Stimulated activated CD8-positive, alpha-beta memory T cell treated with anti-CD3 and anti-CD28 coated beads, Interleukin-4, amount 100 ng/mL, for 4 hours (primary cell): Measurements from ENCODE around the gene PEX5L.

Experiments
- DNase-seq, 2 donors: peaks; one replicate each; pipeline ENCODE4 v3.0.0-alpha.2; 2020; ENCODE audit warnings: low read depth in 2 of 2, low spot score in 1 of 2

Gene PEX5L

DNA sequence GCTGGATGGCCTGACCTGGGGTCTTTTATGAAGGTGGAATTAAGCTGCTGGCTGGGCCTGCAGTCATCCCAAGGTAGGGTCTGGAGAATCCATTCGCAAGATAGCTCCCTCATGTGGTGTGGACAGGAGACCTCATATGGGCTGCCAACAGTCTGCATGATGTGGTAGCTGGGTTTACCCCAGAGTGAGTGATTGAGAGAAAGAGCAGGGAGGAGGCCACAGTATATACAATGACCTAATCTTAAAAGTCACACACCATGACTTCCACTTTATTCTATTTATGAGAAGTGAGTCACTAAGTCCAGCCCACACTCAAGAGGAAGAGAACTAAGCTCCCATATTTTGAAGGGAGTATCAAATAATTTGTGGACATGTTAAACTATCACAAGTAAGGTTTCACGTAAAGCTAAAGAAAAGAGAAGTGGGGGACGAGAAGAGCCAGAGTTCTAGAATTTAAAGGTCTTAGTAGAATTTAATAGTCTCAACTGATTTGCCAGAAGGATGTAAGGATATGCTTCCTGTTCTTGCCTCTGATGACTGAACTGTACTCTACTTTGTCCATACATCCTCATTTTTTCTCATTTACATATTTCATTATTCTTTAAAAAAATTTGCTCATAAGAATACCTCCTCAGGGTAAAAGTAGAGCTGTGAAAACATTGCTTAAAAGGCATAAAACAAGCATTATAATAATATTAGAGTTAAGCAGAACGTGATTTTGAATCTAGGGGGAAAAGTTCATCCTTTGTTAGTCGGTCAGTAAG, 184.4 kb downstream of the PEX5L start:
- DNase-seq: no peak

DNA sequence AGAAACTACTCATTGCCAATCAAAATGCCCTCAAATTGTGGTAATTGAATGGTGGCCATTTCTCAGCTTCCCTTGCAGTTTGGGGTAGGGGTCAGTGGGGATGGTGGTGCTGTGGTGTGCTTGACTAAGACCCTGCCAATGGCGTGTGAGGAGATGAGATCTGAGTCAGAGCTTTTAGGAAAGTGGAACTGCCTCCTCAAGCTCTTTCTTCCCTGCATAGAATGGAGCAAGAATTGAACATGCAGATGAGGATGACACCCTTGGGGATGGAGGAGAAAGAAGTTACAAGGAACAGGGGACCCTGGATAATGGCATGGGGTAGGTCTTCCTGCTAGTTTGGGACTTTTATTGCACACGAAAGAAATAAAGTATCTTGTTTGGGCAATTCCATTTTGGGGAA, 188.0 kb downstream of the PEX5L start:
- no peak for DNase-seq

DNA sequence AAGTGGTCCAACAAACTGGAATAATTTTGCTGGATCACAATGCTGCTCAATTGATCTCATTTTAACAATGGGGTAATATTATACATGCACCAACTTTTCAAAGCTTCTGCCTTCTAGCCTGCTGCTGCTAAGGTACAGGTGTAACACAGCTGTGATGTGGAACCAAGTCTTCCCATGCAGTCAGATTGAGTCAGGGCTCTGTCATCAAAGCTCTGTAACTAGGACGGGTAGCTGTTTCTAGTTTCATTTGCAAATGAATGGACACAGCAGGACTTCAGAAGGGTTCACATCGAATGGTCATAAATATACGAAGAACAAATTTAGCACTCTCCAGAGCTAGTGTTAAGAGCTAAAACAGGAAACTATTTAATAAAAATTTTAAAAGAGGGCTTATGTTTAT, 194.7 kb downstream of the PEX5L start:
- no peak for DNase-seq

DNA sequence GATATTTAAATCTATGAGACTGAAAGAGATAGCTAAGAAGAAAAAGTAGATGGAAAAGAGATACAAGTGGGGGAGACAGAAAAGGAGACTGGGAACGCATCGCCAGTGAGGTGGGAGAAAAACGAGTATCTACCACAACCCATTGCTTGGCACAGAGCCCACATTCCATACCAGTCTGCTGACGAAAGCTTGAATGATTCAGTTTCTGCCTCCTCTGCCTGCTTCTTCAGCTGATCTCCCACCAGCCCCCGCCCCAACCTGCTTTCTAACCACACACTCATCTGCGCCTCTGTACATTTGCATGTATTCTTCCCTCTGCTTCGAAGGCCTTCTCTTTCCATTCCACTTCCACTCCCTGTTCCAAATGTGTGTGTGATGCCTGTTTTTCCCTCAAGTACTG, 195.8 kb downstream of the PEX5L start:
- no peak for DNase-seq

DNA sequence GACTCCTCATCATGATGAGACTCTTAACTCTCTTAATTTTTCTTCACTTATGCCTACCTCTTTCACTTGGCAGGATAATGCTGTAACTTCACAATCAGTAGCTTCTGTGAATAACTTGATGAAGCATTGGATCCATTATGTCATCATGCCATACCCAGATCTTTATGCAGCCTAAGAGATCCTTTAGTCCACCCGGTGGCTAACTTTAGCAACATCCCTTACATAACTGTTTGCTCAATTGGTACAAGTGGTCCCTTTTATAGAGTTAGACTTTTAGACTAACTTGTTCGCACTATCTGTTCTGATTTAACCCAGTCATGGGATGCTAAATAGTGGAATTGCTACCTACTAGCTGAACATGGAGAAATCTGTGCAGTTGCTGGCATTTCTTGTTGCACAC, 199.4 kb downstream of the PEX5L start:
- DNase-seq: no peak

DNA sequence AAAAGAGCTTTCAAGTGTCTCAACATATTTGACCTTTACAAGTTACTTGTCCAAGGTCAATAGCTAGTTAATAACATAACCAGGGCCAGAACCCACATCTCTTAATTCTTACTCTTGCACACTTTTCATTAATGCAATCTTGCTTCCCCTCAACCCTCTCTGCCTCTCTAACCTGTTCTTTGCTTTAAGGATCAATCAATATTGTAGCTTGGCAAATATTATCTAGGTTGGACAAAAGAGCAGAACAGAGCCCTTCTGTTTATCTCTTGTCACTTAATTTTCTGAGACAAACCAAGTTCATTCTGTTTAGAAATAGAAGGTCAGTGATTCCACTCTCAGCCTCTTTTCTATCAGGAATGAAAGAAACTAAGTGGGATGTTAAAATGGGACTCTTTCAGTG, 203.4 kb downstream of the PEX5L start:
- no peak for DNase-seq

DNA sequence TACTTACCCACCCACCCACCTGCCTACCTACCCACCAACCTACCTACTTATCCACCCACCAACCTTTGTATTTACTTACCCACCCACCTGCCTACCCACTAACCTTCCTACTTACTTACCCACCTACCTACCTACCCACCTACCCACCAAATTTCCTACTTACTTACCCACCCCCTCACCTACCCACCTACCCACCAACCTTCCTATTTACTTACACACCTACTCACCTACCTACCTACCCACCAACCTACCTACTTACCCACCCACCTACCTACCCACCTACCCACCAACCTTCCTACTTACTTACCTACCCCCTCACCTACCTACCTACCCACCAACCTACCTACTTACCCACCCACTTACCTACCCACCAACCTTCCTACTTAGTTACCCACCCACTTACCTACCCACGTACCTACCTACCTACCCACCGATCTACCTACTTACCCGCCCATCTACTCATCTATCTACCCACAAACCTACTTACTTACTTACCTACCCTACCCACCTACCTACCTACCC, 204.3 kb downstream of the PEX5L start:
- no peak for DNase-seq

DNA sequence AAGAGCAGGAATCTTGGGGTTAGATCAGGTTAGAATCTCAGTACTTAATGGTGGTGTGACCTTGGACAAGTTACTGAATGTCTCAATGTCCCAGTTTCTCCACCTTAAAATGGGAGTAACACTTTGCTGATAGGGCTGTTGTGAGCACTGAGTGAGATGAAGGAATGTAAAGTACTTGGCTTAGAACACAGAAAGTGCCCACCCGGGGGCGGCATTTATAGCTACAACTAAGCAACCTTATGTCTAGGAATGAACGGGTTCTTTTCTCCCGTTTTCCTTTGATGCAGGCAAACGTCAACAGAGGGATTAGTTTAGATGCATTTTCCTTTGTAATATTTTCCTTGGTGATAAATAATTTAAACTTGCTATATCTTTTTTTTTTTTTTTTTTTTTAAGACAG, 207.3 kb downstream of the PEX5L start:
- DNase-seq: no peak

DNA sequence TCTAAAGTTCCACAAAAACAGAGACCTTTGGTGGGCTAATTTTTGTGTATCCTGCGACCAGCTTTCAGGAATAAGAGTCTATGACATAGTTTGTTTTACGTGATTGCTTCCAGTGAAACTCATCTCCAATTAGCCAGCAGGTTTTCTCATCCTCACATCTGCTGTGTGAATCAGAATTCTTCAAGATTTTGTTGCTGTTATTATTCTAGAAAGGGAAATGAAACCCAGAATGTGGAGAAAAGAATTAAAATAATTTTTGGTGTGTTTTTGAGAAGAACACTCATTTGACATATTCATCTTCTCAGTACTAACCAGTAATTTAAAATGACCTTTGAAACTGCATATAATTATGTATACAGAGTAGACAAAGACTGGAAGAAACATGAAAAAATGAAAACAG, 208.0 kb downstream of the PEX5L start:
- no peak for DNase-seq

DNA sequence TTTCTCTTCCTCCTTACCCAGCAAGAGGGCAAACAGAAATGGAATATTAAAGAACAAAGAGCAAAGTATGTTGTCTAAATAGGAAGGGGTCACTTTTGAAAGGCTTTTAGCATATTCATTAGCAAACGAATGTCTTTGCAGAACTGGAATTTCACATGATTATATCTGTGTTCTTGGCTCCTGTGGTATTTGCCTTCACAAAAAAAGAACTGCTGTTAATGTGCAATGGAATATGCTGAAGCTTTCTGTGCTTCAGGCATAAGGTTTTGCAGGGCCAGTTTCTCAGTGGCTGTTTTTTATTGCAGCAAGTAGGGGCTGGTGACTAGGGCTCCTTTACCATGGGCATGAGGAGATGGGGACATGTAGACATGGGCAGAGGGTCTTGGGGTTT, 210.5 kb downstream of the PEX5L start:
- no peak for DNase-seq

DNA sequence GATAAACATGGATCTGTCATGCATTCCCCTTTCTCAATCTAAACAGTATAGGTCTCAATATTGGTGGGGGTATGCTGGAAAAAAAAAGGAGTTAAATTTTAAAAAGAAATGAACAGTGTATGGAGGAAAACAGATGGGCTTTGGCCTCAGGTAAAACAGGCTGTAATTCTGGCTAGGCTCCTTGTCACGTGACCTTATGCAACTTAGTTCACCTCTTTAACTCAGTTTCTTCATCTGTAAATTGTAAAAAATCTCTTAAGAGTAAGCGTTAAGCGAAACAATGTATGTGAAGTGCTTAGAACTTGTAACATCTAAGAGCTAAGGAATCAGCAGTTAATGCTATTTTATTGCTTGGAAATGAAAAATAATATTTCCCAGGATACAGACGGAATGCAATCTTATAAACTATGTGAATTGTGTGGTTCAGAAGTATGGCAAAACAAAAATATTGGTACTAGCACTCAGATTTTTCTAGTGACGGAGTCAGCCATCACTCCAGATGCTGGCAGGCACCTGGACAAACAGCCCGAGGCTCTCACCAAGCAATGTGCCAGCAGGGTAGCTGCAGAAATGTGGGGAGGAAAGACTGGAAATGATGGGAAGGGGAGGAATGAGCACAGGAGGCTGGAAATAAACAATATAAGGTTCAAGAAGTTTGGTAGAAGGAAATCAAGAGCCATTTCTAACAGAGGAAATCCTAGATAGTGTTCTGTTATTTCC, 211.1 kb downstream of the PEX5L start:
- no peak for DNase-seq

DNA sequence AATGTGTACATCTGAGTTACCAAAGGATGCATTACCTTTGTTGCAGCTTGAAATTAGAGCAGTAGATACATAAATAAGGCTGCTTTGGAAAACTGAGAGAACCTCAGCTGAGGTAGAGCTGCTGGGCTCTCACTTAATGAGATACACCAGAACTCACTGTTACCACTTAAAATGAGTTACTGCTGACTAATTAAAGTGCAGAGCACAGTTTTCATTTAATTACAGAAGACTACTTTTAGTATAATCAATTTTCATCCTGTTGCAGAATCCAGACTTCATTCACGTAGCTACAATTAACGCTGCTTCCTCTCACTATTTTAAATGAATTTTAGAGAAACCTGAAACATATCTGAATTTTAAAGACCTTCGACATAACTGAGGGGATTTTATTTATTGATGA, 214.4 kb downstream of the PEX5L start:
- no peak for DNase-seq

DNA sequence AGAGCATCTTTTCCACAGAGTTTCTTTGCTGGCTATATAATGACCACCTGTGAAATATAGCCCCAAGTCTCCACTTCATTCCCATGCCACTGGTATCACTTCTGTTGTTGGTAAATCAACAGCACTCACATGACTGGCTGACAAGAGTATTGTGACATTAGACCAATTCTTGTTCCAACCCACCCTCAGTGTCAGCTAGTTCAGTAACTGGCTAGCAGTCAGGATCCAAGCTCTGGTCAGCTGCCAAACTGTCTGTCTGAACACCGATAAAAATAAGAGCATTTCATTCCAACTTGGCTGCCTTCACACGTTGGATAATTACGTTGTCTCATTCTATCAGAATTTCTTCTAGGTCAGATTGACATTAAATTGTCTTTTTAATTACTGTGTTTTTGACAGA, 217.4 kb downstream of the PEX5L start:
- DNase-seq: no peak

DNA sequence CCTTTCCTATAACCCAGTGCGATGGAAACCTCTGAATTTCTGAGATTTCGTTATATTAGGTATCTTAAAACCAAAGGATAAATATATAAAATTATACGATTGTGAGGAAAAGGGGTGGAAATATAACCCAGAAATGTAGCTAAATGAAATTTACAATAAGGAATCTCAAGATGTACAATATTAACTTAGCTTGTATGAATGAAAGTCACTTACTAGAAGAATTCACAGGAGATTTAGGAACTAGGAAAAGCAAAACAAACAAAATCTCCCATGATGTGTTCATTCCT, 224.7 kb downstream of the PEX5L start:
- DNase-seq: no peak

DNA sequence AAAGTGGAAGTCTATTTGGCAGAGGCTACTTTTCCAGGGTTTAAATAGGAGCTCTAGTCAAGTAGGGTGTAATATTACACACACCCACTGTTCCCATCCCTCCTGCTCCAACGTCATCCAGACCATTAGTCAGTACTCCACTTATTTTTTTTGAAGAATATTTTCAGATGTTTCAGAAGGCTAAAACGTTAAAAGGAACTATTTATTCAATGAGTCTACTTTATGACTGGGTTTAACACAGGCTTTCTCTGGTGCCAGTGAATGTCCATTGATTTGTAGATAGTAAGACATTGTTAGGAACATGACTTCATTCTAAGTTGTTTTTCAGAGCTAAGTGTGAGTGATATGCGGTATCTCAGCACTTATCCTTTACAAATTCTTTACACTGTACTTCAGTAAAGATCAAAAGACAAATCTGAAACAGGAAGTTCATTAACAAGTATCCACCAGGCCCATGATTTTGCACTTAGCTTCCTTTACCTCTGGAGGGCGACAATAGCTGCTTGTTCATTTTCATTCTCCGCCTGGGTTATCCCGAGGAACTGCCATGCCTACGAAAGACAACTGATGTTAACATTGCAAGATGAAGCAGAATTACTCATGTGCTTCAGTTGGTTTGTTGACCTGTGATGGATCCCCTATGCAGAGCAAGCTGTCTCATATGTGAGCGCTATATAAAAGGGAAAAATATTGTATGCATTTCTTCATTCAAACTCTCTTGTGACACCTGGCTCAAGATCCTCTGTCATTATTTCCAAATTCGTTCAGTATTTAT, 225.2 kb downstream of the PEX5L start:
- no peak for DNase-seq

DNA sequence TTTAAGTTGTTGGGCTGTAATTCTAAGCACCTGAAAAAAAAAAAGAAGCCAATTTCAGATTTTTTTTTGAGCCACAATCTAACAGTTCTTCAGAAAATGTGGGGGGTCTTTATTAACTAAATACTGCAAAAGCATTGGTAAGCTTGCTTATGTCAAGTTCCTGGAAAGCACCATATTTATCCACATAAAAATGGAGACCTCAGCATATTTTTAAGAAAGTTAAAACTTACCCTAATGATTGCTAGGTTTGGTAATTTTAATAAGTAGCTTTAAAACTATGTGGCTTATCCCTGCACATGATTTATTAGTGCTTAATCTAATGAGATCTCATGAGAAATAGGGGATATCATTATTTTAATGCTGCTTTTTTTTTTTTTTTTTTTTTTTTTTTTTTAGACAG, 227.1 kb downstream of the PEX5L start:
- DNase-seq: no peak

DNA sequence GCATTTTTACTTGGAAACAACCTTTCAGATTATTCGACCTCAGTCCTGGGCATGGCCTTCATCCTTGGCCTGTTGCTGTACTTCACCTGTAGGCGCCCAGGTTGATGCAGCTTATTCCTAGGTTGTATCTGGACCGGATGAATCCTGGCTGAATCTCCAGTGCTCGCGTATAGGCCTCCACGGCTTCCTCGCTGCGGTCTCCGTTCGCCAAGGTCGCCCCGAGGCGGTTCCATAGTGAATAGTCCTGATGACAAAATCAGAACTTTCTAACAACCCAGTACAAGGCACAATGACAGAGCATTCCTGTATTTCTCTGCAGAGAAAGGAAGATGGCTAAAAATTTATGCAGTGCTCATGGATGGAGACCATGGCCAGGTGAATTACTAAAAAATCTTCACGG, 229.1 kb downstream of the PEX5L start:
- no peak for DNase-seq

DNA sequence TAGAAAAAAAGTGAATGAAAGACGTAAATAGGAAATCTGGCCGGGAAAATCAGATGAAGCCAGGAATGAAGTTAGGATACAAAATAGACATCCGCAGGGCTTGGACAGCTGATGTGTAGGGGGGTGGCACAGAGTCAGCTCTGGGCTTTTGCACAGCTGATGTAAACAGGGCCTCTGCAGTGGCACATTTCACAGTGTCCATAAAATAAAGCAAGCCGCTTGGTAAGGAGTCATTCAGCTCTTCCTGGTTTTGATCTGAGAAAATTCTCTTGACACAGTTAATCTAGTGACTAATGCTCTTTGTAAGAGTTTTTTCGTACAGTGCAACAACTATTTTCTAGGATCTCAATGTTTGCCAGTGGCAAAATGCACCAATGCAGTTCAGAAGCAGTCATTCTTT, 230.6 kb downstream of the PEX5L start:
- DNase-seq: no peak

DNA sequence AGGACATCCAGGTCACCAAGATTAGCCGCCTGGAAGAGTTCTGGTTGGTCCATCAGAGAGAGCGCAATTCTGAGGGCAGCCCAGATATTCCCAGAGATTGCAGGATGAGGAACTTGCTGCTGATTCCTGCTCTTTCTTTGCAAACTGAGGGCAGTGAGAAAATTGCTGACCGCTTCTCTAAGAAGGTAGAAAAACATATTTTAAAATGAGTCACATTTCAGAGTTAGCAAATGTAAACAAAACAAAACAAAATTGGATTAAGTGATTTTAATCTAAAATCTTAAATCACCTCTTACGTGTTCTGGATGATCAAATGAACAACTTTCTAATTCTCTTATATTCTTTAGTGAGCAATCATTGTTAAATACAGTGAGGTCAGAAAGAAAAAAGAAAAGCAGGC, 234.9 kb downstream of the PEX5L start:
- no peak for DNase-seq

DNA sequence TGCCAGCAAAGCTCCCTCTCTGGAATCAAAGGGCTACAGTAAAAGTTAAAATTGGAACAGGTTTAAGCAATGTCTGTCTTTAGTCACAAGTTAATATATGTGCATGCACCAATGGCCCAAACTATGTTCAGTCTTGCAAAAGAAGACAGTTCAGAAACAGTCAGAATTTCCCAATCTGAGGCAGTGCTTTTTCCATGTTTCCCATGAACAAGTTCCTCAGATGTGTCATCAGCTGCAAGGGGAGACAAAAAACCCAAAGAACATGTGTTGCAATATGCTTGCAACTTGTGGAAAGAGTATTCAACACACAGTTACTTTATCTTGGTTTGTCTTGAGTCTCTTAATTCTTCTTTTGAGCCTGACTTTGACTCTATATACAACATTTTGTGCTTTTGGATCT, 235.5 kb downstream of the PEX5L start:
- no peak for DNase-seq

DNA sequence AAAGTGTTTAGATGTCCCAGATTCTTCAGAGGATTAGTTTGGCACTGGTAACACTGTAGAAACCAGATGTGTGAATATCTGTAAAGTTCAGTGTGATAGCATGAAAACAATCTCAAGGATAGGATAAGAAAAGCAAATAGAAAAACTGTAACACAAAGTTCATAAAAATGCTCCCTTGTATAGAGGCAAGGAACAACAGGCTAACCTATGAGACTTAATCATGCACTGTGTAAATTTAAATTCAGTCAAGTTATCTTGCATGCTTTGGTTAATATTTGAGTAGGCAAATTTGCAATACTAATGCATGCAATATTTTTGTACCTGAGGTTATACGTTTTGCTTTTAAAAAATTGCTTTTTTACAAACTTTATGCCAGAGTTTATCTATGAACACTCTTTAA, 239.5 kb downstream of the PEX5L start:
- no peak for DNase-seq

DNA sequence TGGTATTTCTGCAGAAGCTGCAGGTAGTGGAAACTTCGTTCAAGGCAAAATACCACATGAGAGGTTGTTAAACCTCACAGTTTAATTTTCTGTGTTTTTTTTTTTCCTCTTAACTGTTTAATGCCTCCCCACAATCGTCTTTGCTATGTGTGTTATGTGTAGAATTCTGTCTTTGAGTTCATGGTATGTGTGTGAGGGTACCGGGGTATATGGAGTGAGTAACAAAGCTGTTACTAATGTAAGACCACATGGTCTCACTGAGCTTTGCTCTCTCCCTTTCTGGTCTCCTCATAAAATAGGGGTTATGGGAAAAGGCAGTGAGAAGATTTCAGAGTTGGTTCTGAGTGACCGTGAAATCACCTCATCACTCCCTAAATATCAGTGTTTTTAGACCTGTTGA, 240.3 kb downstream of the PEX5L start:
- no peak for DNase-seq
